Occipital lobe (tissue), 2 donors: ENCODE data around the gene TMEM100. TPM values are rescaled to one million over a fixed set of nuclear protein-coding genes. Genes with fewer than 3 reads are reported as not detected.

Experiments used
- DNase-seq: peaks from one replicate; lab custom pipeline; 2025; lab: John Stamatoyannopoulos, UW
- total RNA-seq: library from RNA; depleted of rRNA; stranded (reverse); fragments of >200 nt; gene quantifications from one replicate; pipeline ENCODE4 v1.2.3, GENCODE V29; 2014

Gene TMEM100
- total RNA-seq, 1 donor from 2014 or later, result 3.3 TPM

DNA sequence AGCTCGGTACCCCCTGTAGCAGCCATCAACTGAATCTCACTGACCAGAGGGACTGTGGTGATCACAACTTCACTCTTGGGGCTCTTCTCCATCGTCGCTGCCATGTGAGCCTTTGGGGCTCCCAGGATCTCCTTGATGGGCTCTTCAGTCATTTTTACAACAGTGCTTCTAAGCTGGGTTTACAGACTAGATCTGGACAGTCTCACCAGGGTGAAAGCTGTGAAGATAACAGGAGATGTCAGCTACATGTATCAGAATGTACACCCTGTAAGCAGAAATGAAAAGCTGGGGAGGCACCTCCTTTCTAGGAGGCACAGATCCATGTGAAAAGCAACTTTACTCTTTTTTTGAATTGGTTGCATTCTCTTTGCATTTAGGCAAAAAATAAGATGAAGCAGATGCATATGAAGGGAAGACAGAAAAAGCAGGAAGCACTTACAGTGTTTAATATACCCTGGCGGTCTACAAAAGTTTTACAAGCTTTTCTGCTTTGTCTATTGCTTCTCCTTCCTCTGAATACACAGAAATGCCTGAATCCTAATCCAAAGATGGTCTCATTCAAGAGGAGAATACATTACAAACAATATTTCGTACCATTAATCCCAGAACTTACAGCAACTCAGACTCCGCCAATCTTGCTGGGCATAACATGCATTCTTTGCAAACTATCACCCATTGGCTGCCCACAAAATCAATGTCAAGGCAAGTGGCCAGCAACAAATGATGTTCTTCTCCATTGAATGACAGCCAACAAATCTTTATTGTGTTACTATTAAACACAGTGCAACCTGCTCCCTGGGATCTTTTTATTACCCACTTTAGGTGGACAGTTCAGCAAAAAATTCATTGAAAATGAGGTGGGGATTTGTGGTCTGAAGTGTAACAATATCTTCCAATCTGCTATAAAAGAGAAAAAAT is 1.5 kb downstream of the TMEM100 start:
- no peak for DNase-seq

DNA sequence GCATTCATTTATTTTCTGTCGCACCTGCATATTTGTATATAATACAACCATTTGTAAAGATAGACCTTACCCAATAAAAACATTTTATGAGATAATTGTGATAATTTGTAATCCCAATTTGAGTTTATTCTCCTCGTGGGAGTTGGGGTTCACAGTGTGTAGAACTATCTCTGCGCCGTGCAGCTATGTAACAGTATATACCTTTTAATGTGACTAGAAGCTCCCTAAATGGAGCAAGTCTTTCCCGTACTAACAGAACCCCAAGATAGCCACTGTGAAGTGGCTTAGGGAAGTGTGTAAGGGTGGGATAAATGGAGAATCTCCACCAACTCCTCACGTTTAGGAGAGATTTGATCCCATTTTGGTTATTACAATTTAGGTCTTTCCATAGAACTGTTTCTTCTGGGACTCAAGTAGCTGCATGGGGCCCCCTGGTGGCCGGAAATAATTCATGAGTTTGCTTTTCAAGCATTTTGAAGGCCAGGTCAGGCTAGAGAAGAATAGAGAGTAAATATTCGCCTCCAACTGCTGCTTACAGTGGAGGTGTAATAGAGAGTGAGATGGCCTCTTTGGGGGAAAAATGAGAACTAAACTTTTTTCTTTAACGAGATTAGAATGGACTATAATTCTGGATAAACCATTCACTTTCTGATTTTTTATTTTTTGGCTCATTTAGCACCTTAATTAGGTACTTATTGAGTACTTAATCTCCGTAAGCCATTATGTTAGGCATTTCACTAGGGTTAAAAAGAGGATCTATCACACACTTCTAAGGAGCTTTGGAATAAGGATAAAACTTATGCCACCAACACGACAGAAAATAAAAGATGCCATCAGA is 4.5 kb downstream of the TMEM100 start:
- peak; percentile 16 for DNase-seq

DNA sequence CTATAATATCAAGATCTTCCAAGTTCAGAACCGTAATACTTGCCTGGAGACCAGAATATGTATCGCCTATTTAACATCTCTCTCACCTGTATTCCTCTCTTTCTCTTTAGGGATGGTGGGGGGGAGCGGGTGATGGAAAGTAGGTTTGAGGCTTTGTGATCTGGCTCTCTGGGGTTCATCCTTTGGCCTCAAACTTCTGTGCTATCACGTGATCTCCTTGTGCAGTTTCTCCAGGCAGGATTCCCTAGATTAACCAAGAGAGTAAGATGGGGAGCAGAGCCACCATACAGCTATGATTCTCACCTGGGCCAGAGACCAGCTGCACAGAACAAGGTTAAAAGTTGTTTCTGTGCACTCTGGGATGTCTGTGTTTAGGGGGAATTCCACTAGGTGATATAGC is 5.2 kb downstream of the TMEM100 start:
- DNase-seq, result no peak

DNA sequence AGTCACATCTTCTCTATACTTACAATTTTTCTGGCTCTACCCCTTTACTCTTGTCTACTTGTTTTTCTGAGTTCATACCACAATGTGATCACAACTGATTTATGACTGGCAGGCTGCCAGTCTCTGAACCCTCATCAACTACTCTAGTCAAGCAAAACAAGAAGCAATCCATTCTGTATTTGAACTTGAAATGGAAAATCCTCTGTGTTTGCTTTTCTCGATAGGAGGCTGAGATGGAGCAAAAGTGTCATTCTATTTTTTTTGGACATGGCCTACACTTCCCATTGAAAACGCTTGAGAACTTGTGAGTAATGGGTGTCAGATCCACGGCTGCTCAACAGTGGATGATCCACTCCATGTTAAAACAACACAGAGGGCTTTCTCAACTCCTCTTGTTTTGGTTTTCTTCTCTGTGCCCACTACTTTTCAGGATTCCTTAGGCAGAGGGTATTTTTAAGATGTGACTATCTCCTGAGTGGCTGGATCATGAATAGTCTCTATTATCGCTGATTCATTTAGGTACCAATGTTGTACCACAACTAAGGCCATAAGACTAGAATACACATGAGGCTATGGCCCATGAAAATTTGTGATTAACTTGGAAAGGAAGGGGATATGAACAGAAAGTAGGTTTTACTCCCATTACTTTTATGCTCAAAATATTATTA is 11.7 kb downstream of the TMEM100 start:
- DNase-seq, result no peak

DNA sequence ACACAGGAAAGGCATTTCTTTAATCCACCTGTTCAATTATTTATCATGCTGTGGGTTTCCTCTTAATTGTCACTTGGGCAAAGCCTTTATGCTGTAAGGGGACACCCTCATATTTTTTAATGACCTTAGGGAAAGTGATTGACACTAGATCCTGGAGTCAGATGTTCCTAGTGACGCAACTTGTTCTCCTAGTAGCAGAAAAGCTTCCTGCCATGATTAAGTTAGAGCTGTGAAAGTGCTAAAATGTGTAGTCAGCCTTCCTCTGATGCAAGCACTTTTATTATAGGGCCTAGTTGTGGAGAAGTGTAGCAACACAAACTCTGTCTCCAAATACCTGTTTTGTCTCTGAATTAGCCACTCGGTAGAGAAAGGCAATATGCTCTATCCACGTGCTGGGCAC is 12.3 kb downstream of the TMEM100 start:
- DNase-seq, result no peak

DNA sequence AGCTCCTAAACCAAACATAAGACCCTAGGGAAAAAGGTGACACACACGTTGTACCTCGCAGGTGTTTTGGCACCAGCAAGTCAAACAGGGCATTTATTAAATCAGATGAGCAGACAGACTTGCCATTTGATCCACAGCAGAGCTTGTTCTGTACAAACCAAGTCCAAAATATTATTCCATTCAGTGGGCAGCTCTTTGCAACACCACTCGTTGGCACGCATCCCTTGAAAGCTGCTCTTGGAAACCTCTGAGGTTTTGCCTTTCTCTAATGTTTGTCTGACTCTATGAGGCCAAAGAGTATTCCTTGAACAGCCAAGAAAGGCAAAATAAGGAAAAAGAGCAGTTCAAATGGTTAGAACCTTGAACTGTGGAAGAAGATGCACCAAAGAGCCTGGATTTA is 12.7 kb downstream of the TMEM100 start:
- no peak for DNase-seq

DNA sequence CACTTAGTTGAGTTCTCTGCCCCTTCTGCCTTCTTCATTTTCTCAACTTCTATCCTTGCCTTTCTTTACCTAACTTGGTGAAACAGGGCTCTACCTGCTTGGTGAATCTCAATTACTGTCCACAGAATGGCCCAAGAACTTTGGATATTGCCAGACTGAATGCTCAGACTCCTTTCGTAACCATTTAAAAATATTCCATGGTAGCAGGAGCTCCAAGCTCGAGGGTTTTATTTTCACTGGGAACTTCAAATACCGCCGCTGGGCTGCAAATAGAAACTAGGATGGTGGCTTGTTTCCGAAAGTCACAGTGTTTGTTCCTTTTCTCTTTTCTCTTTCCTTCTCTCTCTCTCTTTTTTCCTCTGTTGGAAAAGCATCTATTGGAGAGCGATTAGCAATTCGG is 13.2 kb downstream of the TMEM100 start:
- no peak for DNase-seq

DNA sequence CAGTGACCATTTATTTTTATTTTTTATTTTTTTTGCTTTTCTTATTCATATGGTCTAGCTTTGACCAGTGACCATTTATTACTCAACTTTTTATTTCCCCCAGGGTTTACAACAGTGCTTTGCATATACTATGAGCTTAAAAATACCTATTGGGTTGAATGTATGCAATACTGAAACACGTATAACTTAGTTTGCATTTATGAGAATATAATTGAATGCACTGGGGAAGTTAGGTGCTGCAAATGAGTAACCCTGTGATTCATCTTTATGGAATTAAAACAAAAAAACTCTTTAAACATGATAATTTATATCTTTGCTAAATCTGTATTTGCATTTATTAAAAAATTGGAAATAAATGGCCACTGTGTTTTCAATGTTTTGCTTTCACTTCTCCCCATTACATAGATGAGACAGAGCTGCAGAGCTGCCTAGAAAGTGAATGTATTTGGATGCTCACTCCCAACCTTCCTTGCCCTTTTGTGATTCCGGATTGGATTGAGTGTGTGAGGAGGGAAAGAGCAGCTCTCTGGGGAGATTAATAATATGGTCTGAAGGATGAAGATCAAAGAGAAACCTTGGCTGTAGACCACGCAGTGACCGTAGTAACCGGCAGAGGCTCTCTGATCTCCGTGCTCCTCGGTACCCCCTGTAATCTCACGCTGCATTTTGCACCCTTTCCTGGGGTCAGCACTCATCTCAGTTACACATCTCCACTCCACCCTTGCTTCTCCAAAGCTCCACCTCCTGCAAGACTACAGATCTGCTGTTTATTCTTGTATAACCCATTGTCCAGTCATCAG is 14.3 kb downstream of the TMEM100 start:
- DNase-seq, result no peak

DNA sequence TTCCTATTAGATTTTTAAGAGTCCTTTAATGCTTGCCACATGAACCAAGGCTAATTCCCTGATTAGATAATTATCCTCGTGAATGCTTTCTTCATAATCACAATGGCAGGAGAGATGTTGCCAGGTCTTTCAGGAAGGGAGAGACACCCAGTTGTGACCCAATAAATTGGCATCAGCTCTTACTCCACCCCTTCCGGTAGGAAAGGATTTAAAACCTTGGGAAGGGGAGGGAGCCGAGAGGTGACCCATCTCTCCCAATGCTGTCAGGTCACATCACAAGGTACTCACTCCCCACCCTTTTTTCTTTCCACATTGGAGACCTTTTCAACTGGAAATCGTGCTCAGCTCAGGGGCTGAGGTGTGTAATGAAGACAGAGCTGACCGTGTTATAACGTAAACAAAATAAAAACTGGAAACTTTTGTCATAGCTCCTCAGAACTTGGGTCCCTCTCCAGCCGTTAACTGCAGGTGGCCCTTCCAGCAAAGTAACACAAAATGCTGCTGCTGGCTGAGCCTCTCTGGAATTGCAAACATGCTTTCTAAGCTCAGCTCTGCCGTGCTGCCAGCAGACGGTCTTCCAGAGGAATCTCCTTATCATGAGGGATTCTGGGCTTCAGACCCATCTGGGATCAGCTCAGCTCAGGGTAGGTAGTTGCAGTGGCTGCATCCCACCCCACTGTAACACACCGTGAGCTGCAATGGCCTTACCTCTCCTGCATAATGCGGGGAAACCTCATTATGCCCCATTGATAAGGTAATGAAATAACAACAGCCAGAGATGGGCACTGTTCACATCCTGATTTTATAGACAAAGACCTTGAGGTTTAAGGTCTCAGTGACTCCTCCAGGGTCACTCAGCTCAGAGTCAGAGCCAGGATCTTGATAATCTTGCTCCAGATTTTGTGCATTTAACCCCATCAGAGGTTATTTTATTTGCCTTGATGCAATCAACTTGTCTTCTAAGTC is 15.6 kb downstream of the TMEM100 start:
- DNase-seq, result no peak

DNA sequence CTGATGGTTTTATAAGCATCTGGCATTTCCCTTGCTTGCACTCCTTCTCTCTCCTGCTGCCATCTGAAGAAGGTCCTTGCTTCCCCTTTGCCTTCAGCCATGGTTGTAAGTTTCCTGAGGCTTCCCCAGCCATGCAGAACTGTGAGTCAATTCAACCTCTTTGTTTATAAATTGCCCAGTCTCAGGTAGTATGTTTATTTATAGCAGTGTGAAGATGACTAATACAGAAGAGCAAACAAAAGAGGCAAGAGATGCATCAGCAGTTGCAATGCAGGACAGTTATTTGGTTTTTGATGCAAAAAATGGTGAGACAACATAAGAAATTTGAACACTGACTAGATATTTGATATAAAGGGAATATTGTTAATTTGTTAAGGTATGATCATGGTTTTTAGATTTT is 16.8 kb downstream of the TMEM100 start:
- DNase-seq, result no peak

DNA sequence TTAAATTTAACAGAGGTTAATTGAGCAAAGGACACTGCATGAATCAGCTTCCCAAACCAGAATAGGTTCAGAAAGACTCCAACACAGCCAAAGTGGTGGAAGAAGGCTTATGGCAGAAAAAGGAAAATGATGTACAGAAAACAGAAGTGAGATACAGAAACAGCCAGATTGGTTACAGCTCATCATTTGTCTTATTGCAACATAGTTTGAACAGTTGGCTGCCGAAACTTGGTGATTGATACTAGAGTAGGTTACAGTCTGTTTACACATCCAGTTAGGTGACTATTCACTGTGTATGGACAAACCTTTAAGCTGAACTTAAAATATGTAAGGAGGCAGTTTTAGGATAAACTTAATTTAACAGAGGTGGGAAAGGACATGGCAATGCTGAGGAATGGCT is 18.3 kb downstream of the TMEM100 start:
- DNase-seq, result no peak

DNA sequence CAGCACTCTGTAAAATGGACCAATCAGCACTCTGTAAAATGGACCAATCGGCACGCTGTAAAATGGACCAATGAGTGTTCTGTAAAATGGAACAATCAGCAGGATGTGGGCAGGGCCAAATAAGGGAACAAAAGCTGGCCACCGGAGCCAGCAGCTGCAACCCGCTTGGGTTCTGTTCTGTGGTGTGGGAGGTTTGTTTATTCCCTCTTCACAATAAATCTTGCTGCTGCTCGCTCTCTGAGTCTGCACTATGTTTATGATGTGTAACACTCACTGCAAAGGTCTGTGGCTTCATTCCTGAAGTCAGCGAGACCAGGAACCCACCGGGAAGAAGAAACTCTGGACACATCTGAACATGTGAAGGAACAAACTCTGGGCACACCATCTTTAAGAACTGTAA is 20.5 kb downstream of the TMEM100 start:
- DNase-seq, result no peak

DNA sequence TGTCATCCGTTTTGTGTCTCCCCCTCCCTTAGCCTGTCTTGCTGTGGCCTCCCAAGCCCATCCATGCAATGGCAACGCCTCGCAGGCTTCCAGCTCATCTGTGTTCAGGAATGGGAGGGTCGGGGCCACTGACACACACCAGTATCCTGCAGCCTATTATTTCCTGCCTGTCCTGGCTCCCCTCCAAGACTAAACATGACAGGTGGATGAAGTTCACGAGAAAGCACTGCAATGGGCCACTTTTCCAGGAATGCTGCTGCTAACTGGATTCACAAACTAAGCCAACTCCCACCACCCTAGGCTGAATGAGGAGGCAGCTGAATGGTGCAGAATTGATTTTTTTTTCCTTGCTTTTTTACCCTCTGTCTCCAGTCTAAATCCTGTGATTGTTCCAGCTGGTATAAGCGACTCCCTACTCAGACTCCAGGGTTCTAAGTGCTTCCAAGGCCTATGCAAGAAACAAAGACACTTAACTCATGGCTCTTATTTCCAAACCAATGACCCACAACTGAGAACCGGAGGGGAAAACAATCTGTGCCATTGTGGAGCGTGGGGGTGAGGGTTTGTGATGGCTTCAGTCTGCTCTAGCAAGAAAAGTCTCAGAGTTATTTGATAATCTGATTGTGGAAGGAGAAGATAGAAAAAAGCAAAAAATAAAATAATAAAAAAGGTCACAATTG is 23.3 kb downstream of the TMEM100 start:
- DNase-seq, result no peak

DNA sequence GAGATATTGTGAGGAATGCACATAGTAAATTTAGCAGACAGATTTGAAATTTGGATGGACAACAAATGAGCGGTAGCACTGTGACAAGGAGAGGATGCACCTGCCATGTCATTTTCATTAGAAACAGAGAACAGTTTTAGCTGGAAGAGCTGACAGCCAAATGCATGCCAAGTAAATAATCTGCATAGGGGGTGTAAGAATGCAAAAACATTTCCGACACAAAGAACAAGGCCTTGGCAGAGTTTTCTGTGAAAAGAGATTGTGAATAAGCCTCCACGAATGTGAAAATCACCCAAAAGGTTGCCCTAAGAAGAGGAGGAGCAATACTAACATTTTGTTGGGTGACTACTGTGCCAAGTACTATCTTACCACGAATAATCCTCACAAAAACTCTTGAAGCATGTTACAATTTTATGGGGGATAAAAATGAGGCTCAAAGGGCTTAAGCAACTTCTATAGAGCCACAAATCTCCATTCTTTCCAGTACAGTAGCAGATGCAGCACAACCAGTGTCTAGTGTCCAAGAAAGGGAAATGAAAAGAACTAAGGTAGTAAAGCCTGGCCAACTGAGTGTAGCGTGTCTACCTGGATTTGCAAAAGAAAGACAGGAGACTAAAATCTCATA is 28.3 kb downstream of the TMEM100 start:
- DNase-seq, result no peak

DNA sequence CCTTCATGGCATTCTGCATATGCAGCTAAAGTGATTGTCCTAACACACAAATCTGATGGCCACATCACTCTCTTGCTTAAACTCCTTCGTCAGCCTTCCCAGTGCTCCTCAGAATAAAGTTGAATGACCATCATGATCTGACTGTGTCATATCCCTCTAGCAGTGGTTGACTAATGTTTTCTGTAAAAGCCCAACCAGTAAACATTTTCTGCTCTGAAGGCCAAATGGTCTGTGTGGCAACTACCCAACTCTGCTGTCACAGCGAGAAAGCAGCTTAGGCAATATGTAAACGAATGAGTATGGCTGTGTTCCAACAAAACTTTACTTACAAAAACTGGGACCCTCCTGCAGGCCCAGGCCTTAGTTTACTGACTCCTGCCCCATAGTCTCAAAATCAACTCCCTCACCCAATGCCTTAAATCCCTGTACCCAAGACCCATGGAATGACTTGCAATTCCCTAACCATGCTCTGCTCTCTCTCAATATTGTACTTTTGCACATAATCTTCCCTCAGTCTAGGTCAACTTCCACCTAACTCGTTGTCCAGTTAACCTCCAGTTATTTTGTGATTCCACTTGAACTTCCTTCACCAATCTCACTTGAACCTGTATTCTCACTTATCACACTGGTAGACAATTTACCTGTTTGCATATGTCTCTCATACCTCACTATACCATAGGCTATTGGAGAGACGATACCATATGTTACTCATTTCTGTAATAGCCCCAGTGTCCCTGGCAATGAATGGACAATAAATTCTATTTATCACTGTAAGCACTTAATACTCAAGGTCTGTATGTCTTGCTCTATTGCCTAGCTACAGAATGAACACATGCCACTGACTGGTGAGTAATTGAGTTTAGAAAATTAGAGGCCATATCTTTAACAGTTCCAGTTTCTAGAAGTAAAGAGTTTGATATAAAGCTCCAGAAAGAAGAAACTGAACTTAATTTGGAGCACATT is 29.1 kb downstream of the TMEM100 start:
- DNase-seq, result no peak

DNA sequence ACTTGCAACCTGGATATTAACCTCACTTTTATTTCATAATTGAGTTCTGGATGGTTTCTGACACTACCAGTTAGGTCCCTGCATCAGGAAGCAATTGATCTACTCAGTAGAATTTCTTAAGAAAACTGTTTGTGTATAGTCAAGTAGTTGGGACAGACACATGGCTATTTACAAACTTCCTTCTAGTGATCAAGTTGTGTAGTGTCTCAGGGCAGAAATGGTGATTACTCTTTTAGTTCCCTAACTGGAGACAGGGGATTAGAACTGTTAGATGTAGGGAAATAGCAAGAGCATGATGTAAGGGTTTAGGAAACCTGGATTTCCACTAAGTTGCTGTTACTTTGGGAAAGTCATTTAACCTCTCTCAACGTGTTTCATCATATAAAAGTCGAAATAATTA is 30.4 kb downstream of the TMEM100 start:
- DNase-seq, result no peak

DNA sequence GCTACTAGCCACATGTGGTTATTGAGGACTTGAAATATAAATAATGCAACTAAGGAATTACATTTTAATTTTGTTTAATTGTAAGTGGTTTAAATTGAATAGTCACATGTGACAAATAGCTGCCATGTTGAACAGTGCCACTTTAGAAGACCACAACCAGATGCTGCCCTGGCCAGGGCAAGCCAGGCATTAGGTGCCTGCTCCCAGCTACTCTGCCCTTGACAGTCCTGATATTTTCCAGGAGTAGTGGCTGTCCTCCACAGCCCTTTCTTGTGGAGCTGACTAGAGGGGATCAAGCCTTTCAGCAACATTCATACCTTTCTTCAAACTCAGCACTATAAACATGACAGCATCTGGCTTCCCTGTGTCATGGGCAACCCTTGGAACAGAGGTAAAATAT is 31.0 kb downstream of the TMEM100 start:
- no peak for DNase-seq

DNA sequence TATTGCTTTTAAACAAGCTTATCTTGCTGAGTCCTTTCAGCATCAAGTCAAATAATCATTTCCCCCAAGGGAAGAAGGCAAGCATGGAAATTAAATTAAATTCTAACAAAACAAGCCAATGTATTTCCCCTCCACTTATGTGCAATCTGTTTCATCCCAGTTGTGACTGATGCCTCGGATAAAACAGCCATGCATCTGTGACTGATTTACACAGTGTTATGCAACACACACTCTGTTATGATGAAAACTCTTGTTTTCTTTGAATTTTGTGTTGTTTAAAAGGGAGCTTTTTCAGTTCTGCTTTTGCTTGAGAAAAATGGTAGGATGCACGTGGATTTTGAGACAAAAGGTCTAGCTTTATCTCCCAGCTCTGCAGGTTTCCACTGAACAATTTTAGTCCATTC is 32.6 kb downstream of the TMEM100 start:
- no peak for DNase-seq
